GM12864 (cell line): ENCODE data around the gene VWA3A.
"Not testable (repeated sequence)": the region's sequence is repeated elsewhere in the genome, so short reads cannot be mapped to it uniquely, and the experiment has no call there.

Experiments used
- DNase-seq: peaks from one replicate; pipeline ENCODE4 v3.0.0-alpha.2; 2011; ENCODE audit warnings: low read depth
- H3K4me3 ChIP-seq: 2 replicates; pipeline ENCODE4 v1.5.1; 2011; ENCODE audit warnings: mild to moderate bottlenecking, low read depth, low read length, control low read depth
- CTCF ChIP-seq: IDR thresholded peaks from 2 replicates; pipeline ENCODE4 v1.5.1; 2011; ENCODE audit warnings: low read depth, mild to moderate bottlenecking, moderate library complexity, low read length, control low read depth, inconsistent platforms; ENCODE audit errors: missing control alignments

Gene VWA3A

GRCh38 chr16:22103441-22103840 is 11.1 kb downstream of the VWA3A start:
- DNase-seq: no peak
- H3K4me3 ChIP-seq: no peak overlapping the region
- TF ChIP-seq CTCF: no peak

DNA sequence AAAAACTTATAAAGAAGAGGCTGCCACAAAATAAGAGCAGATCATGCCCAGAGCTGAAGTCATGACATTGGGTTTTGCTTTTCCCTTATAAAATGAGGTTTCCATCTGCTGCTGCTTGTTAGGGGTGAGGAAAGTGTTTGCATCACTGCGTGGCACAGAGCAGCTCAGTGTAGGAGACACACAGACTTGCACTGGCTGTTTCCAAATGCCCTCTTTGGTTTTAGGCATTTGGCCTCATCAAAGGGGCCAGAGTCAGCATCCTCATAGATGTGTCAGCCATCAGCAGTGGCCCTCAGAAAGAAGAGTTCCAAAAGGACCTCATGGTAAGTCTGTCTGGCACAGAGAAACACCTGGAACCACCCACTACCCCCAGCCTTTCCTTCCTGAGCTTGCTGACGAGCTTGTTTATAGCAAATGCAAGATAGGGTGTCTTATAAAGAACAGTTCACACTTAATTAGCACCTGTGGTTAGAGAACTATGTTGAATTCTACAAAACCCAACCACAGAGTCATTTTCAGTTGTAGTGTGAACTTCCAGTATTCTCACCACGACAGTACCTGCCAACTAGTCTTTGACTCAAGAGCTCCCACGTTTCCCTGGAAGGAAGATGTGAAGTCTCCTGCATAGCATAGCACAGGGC is 17.0 kb downstream of the VWA3A start:
- no peak overlapping the region for H3K4me3 ChIP-seq
- DNase-seq: no peak
- TF ChIP-seq CTCF: no peak

DNA sequence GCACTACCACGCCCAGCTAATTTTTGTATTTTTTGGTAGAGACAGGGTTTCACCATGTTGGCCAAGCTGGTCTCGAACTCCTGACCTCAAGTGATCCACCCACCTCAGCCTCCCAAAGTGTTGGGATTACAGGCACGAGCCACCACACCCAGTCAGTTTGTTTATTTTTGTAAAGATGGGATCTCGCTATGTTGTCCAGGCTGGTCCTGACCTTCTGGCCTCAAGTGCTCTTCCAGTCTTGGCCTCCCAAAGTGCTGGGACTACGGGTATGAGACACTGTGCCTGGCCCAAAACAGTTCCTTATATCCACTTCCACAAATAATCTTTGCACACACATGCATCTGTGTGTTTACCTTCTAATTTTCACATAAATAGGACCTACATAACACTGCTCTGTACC is 19.3 kb downstream of the VWA3A start:
- not testable (repeated sequence) for DNase-seq

GRCh38 chr16:22116095-22116700 is 23.9 kb downstream of the VWA3A start:
- TF ChIP-seq CTCF: no peak
- H3K4me3 ChIP-seq: no peak overlapping the region
- no peak for DNase-seq

More for the DNA sequence above, 19.3 kb downstream of the VWA3A start:
- not testable (repeated sequence) for H3K4me3 ChIP-seq

DNA sequence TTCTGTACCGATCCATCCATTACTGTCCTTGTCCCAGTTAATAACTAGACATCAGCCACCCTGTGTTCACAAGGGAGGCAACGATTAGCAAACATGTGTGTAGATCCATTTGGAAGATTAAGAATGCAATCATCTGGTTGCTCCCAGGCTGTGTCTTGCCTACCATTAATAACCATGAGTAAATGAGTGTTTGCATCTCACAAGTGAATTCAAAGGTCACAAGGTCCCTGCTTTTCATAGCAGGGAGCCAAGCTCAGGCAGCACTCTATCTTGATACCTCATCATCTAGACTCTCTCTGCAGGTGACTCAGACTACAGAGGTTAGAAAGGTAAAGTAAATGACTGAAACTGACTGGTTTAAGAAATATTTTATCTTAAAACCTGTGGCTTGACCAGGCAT is 25.3 kb downstream of the VWA3A start:
- DNase-seq: no peak
- TF ChIP-seq CTCF: no peak
- H3K4me3 ChIP-seq: no peak overlapping the region

- no peak for DNase-seq
- no peak overlapping the region for H3K4me3 ChIP-seq
- TF ChIP-seq CTCF: no peak
Measured at GRCh38 chr16:22120440-22120839, 28.1 kb downstream of the VWA3A start.

GRCh38 chr16:22122239-22122638 is 29.9 kb downstream of the VWA3A start:
- no peak overlapping the region for H3K4me3 ChIP-seq

More at GRCh38 chr16:22122239-22122638, 29.9 kb downstream of the VWA3A start:
- DNase-seq: no peak
- TF ChIP-seq CTCF: no peak
